Right forelimb (tissue), 1 donor: ENCODE data around the gene TCF12.

Experiments
- DNase-seq: peaks from one replicate; pipeline ENCODE4 v3.0.0-alpha.2; 2018

Gene TCF12

DNA sequence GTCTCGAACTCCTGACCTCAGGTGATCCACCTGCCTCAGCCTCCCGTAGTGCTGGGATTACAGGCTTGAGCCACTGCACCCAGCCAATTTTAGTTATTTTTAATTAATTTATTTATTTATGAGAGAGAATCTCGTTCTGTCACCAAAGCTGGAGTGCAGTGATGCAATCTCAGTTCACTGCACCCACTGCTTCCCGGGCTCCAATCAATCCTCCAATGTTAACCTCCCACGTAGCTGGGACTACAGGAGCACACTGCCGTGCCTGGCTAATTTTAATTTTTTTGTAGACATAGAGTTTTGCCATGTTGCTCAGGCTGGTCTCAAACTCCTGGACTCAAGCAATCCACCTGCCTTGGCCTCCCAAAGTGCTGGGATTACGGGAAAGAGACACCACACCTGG is 137.9 kb downstream of the TCF12 start:
- DNase-seq: no peak

DNA sequence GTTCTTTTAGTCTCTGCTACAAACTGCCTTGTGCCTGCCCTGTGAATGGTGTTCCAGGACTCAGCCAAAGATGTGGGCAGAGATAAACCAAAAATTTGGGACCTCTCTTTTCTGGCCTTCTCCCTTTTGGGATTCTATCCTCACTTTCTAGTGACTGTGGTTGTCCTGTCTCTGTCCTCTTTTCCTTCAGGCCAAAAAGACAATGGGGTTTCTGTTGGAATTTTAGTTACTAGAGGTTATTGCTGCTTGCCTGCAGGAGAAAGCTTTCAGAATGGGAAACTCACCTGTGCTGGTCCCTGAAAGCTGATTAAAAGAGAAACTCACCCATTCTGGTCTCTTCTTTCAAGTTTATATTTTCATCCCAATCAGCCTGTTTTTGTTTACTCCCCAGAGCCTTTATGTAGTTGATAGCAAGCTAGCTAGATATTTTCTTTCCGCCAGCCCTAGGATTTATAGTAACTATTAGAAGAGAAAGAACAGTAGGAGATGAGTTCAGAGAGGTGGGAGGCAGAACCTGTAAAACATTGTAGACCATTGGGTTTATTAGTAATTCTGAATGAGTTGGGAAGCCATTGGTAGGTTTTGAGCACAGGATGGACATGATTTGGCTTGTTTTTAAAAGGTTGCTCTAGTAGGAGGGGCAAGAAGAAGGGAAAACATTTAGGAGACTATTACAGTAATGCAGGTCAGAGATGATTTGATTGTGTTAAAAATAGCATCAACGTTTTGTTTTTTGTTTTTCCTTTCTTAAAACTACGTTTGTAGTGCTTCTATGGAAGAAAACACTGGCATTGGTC is 138.9 kb downstream of the TCF12 start:
- no peak for DNase-seq

DNA sequence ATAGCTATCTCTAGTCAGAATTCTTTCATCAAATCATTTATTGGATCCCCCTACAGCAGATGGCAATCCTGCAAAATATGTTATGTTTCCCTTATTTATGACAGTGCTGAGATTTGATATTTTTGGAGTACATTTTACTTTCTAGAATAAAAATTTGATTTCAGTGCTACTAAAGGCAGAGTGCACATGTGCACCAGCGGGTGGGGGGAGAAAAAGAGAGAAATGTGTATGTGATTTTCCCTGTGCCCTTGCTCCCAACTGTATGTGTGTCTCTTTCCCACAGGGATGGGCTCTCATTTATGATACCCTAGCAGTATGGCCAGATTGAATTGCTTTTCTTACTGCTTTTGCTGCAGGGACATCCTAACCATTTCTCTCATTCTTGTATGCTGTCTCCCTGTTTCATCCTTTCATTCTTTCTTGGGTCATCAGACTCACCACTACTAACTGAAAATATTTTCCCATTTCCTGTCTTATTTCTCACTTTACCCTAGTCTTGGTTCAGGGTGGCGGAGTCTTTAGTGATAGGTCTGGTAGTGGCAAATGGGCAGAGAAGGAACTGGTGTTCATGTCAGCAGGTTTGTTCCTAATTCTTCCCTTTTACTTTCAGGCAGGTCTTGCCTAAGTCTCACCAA is 140.7 kb downstream of the TCF12 start:
- no peak for DNase-seq

DNA sequence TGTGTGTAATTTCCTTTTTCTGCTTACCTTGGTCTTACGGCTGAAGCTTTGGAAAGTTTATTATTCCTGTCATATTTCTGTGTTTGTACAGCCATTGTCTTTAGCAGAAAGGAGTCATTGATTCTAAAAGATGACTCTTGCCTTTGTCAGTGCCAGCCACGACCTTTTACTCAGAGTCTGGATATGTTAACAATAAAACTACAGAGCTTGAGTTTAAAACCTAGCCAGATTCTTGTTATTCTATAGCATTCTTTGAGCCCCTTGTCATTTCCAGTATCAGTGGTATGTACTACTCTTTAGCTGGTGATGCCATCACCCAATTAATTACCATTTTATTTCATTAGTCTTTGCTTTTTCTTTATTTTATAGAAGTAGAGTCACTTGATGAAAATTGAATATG is 142.4 kb downstream of the TCF12 start:
- DNase-seq: no peak

DNA sequence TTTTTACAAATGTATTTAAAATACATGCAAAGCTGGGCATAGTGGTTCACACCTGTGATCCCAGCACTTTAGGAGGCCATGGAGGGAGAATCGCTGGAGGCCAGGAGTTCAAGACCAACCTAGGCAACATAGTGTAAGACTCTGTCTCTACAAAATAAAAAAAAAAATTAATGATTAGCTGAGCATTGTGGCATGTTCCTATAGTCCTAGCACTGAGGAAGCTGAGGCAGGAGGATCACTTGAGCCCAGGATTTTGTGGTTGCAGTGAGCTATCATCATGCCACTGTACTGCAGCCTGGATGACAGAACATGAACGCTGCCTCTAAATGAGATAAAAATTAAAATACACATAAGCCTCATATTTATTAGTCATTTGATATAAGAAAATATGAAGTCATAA is 142.8 kb downstream of the TCF12 start:
- DNase-seq: no peak

DNA sequence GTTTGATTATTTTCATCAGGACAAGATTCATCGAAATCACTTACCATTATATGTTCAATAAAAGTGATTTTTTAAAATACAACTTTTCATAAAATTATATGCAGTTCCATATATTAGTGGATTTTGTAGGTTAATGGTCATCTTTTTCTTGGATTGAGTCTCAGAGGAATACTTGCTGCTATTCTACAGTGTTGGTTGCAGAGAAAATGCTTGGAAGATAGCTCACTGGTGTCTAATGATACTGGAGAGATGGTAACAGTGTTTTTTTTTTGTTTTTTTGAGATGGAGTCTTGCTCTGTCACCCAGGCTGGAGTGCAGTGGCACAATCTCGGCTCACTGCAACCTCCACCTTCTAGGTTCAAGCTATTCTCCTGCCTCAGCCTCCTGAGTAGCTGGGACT is 143.3 kb downstream of the TCF12 start:
- no peak for DNase-seq

DNA sequence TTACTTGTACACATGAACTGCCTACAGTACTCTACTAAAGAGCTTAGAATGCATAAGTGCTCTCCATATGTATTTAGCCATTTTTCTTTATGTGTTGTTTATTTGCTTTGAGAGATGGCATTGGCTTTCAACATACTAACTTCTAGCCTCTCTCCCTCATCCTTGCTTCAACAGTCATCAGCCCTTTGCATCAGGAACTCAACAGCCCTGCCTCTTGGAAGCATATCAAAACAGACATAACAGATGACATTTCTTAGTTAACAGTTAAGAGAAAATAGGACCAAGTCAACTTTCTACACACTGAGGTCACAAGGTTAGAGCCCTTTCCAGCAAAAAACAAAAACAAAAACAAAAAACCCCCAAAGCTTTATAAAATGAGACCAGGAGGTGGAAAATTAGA is 145.6 kb downstream of the TCF12 start:
- DNase-seq: no peak

DNA sequence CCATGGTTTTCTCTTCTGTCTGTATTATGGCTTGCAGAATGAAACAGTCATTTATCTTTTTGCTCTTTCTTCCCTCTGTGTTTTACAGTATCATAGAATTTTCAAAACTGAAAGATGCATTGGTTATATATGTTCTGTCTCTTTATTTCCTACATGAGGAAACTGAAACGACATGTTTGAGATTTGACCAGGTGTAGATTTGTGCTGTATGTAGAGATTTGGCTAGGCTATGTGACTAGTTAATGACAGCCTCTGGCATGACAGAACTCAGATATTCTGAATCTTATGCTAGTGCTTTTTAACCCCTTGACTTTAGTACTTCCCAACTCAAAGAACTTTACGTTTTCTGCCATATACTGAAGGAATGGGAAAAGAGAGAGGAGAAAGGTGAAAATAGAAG is 151.0 kb downstream of the TCF12 start:
- DNase-seq: no peak

DNA sequence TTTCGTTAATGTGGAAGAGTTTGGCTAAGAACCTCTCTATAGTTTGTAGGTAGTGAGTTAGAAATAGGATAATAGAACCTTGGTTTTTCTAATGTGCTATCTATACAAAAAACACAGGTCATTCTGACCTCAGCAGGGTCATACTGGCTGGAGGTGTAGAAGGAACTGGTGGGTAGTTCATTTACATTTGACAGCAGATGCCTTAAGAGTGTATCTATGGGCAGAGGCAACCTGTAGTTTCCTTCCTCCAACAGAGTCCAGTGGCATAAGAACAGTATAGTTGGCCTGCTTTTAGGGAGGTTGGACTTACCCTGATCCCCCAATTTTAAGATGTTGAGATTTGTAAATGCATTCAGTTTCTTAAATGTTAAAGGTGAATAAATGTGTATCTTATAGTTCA is 152.2 kb downstream of the TCF12 start:
- DNase-seq: no peak

DNA sequence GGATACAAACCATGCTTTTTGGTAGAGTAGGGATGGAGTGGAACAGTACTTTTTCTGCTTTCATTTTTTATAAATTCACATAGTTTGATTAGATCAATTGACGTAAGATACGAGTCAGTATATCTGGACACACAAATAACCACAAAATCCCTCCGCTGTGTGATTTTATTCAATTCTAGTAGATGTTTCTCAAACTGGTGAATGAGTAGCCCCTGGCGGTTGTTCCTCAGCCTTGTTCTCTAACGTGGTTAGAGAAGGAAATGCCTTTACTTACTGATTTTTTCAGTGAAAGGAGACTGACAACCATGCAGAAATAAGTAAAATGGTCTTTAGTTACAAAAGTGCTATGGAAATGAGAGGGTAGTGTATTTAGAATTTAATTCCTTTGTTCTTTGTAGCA is 161.0 kb downstream of the TCF12 start:
- DNase-seq: no peak

DNA sequence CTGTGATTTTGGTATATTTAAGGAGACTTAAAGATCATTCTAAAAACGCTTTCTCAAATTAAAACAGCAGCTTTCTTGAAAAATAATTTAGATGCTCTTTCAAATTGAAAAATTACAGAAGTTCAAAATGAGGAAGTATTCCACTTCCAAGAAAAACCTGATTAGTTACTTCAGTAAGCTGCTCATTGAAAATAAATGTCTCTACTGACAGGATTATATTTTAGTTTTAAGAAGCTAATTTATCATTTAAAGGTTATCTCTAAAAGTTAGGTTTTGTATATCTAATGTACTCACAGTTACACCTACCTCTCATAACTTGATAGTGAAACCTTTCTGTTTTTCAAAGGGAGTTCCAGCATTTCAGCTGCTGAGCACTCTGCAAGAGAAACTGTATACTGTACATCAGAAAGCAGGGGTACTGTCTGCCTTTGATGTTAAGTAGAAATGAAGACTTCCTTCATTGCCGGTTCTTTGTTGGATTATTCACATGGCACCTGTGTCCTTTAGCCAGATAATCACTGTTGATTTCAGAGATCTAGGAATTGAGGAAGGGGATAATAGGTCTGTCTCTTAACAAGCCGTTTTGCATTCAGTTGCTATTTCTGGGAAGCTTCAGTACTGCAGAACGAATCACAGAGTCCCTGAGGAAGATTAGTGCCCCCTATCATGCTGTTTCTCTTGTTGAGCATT is 161.6 kb downstream of the TCF12 start:
- no peak for DNase-seq

DNA sequence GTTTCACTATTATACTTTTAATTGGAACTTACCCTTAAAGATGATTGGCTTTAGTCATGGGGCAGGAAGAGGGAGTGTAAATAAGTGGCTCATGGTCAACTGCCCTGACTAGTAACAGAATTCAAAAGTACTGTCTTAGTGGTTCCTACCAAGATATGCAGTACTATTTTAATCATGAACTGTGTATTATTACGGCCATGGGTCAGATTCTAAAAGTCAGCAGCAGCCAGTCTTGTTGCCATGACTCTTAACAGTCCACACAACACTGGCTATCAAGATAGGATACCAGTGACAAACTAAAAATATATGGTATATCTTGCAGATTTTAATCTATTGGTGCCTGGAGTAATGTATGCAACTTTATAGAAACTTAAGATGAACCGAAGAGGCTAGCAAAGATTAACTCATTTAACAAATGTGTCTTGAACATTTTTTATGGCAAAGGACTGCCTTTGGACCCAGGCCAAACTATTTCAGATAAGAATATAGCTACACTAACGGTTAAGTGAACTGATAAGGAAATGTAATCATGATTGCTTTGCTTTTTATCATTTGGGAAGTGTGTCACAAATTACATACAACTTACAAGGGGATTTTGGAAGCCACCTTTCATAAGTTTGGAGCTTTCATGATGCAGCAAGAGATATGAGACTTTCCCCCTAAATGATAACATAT is 163.7 kb downstream of the TCF12 start:
- DNase-seq: no peak

DNA sequence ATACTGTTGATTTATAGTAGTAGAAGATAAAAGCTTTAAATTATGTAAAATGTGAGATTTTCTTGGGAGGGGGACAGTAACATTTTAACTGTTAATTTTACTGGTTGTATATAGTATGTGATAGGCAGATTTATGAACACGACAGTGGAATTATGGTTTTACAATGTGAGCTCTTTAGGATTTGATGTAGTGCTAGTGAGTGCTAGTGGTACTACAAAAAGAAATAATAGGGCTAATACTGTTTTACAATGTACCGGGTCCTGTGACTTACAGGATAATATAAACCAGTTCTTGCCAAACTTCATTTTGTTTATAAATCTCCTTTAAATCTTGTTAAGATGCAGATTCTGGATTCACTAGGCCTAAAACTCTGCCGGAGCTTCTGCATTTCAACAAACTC is 165.7 kb downstream of the TCF12 start:
- DNase-seq: no peak

DNA sequence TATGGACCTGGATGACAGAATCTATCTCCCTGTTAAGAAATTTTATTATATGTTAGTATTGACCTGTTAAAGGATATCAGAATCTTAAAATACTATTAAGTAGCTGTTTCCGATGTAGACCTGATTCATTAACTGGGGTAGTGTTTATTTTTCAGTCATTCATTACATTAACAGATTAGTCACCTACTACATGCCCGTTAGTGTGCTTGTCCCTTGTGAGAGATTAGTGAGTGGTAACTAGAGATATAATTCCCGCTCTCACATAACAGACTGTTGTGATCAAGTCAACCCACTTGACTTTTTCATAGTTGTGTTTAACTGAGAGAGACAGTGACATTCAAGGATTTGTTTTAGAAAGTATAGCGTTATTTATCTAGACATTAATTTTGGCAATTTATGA is 166.8 kb downstream of the TCF12 start:
- DNase-seq: no peak

DNA sequence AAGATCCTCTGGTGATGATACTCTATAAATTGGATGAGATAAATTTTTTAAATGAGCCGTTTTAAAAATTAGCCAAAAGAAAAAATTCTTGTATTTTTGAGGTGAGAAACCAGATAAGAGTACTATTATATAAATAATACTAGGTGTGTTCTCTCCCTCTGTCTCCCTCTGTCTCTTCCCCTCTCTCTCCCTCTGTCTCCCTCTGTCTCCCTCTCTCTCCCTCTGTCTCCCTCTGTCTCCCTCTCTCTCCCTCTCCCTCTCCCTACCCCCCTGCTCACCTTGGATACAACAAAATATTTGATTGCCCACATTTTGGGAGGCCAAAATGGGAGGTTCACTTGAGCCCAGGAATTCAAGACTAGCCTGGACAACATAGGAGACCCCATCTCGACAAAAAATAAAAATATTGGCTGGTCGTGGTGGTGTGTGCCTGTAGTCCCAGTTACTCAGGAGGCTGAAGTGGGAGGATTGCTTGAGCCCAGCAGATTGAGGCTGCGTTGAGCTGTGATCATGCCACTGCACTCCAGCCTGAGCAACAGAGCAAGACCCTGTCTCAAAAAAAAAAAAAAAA is 168.5 kb downstream of the TCF12 start:
- no peak for DNase-seq

DNA sequence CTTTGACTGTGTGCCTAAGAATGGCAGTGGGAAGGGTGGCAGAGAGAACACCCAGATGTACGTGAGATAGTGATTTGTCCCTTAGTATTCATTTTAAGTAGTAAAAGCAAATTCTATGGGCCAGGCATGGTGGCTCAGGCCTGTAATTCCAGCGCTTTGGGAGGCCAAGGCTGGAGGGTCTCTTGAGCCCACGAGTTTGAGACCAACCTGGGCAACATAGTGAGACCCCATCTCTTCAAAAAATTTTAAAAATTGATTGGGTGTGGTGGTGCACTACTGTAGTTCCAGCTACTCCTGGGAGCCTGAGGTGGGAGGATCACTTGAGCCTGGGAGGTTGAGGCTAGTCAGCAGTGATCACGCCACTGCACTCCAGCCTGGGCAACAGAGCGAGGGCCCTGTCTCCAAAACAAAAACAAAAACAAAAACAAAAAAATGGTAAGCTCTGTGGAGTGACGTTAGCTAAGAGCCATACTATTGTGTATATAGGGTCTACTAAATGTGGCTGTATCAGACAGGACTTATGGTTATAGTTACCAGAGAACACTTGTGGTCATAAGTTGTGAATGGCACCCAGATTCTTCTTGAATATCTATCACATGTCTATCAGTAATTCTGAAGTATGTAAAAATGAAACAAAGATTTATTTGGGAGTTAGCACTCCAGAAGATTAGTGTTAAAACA is 171.5 kb downstream of the TCF12 start:
- no peak for DNase-seq

DNA sequence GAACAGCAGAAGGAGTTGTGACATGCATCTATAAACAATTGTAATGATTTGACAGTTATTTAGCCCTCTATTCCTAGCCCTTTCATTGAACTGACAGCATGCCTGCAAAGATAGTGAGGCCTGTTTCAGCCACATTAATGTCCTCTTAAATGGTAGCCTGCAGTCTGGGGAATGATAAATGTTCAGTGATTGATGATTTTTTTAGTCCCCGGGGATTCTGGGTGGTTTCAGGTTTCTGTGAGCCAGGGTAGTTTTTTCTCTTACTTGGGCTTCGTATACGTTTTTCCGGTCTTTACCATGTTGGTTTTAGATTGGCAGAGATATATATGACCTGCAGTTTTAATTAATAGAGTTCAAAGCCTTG is 172.0 kb downstream of the TCF12 start:
- no peak for DNase-seq

DNA sequence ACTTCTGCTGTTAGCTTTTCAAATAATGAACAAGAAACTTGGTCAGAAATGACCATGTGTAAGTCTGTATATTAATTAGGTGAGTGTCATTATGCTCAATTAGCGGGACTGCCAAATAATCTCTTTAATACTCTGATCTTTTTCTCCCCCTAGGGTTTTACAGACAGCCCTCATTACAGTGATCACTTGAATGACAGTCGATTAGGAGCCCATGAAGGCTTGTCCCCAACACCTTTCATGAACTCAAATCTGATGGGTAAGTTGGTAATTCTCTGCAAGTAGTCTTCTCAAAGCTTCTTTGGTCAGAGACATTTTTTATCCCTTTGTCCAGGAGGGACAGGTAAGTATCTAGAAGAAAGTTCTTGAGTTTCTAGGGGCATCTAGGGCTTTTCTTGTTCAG is 173.2 kb downstream of the TCF12 start:
- no peak for DNase-seq

DNA sequence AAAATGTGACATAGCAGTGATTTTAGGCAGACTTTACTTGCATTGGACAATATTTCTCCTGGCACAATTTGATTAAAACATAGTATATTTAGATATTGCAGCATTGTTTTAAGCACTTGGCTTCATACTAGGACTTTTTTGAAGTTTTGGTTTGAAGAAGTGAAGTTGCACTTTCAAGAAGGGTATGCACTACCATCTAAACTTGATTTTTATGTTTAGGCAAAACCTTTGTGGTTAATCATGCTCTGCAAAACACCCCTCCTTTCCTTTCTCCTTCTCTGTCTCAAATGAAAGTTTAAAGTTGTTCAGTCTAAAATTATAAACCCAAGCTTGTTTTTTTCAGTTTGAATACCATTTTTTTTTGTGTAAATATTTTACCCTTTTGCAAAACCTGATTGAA is 173.8 kb downstream of the TCF12 start:
- no peak for DNase-seq

DNA sequence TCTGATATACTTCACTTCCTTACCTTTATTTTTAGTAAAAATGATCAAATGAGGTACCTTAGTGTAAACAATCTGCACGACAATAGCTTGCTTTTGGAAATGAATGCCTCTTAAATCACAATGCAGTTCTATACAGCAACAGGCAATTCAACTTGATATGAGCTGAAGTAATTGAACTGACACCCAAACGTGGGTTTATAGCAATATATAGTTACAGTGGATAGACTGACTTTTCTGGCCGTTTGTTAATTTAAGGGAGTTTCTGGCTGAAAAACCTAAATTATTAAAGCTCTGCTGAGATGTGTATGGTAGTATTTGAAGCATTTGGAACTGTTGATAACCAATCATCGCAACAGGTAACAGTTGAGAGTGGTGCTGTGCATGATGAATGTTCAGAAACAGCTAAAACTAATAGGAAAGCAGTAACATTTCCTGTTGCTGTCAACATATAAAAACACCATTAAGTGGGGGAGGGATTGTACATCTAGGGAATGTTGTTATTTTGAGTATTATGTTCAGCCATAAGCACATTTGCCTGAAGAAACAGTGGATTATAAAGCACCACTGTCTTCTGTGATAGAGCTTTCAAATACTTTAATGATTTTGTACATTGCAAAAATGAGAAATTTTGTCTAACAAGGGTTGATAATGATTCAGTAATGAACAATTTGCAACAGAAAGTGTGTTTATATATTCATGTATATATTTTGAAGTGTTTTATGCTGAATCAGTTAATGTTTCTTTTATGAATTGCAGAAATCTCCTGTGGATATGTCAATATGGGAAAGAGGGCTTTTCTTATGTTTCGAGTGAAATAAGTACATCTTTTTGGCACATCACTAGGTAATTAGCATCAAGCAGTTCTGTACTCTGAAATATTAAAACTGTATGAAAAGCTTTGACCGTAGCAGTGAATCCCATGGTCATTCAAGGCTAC is 176.1 kb downstream of the TCF12 start:
- no peak for DNase-seq

DNA sequence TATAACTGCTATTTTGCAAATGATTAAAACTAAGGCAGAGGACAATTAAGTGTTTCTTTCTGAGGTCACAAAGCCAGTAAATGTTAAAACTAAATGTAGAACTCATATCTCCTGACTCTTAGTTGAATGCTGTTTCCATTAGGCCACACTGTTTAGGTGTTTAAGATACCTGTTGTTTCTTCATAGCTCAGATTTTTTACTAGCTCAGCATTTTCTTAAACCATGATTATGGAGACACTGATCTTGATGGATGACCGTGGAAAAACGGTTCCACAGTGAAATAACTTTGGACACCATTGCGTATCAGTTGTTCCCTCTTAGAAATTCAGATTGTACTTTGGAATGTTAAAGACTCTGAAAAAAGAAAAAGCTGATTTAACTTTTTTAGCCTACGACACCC is 177.5 kb downstream of the TCF12 start:
- DNase-seq: no peak

DNA sequence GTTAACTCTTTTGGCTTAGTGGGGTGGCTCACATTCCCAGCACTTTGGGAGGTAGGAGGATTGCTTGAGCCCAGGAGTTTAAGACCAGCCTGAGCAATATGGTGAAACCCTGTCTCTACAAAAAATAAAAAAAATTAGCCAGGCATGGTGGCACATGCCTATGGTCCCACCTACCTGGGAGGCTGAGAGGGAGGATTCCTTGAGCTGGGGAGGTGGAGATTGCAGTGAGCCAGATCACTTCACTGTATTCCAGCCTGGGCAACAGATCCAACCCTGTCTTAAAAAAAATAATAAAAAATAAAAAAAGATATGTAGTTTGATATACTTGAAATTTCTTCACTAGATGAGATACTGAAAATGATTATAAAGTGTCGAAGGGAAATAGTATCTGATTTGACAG is 178.8 kb downstream of the TCF12 start:
- no peak for DNase-seq
